ENCODE measurements around the gene PRDM12.

DNA sequence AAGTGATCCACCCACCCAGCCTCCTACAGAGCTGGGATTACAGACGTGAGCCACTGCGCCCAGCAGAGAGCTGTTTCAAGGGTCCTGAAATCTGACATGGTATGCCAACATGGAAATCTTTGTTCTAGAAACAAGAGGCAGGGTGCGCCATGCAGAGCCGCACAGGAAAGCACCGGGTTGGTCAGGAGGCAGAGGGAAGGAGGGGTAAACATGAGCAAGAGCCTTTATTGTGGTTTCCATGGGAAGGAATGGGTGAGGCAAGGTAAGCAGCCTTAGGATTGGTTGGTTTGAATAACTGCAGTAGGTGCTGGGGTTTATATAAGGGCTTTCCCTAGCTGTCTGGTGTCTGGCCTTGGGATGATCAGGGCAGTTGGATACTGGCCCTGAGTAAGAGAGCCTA is 23.7 kb downstream of the PRDM12 start:
- TF ChIP-seq CTCF (IDR thresholded peaks at IDR 0.05) (no peak), POLR2A (IDR thresholded peaks at IDR 0.05) (no peak)

All from uterus (tissue), 2 donors.